SK-N-SH (cell line): ENCODE data around the gene DDX51. TPM values are rescaled to one million over a fixed set of nuclear protein-coding genes. Genes with fewer than 3 reads are reported as not detected.

Experiments
- CTCF ChIA-PET: fragments of 300-600, 350-600 bp; formaldehyde crosslinking; extraction: SDS; loops from one replicate; lab custom pipeline; 2021; lab: Yijun Ruan, JAX
- POLR2A ChIA-PET: fragments of 350-600 bp; sonication (Branson Sonifier 250); formaldehyde crosslinking; extraction: SDS; loops from one replicate; lab custom pipeline; 2020; ENCODE audit warnings: antibody characterized with exemption, inconsistent platforms; lab: Yijun Ruan, JAX
- DNase-seq: peaks from one replicate; pipeline ENCODE4 v3.0.0; 2012
- H2AFZ ChIP-seq: fragments of 200-600 bp; sonication (generic); 2 replicates; pipeline ENCODE4 v1.8.1; 2016; ENCODE audit warnings: antibody characterized with exemption, mild to moderate bottlenecking, low read depth
- H3F3A ChIP-seq: fragments of 200-600 bp; sonication (generic); replicated peaks from 2 replicates; pipeline ENCODE3; 2016; ENCODE audit warnings: antibody characterized with exemption, mild to moderate bottlenecking; ENCODE audit not compliant: insufficient read depth
- H3K27ac ChIP-seq, 2 experiments: fragments of 200-500 bp in 1 of 2; fragments of 200-600 bp in 1 of 2; sonication (Bioruptor generic) in 1 of 2; sonication (generic), shearing (Covaris generic) in 1 of 2; 2 replicates each; pipeline versions ENCODE4 v1.5.1 to v1.6.1; 2014 to 2016; ENCODE audit warnings: low read depth in 2 of 2, inconsistent platforms in 1 of 2, low read length in 1 of 2, mild to moderate bottlenecking in 1 of 2, mixed read lengths in 1 of 2
- H3K27me3 ChIP-seq: fragments of 200-600 bp; sonication (generic), shearing (Covaris generic); 2 replicates; pipeline ENCODE4 v1.6.1; 2016; ENCODE audit warnings: mixed run types; ENCODE audit not compliant: insufficient read depth
- H3K36me3 ChIP-seq, 2 experiments: fragments of 200-500 bp in 1 of 2; fragments of 200-600 bp in 1 of 2; sonication (Bioruptor generic) in 1 of 2; sonication (generic) in 1 of 2; replicated peaks in 1 of 2; 2 replicates each; pipeline versions ENCODE3 to v1.5.1; 2014 to 2016; ENCODE audit warnings: low read length in 1 of 2, mild to moderate bottlenecking in 1 of 2; ENCODE audit not compliant: insufficient read depth in 2 of 2, control insufficient read depth in 1 of 2
- H3K4me1 ChIP-seq, 2 experiments: fragments of 200-500 bp in 1 of 2; fragments of 200-600 bp in 1 of 2; sonication (Bioruptor generic) in 1 of 2; sonication (generic), shearing (Covaris generic) in 1 of 2; 2 replicates each; pipeline versions ENCODE4 v1.5.1 to v1.6.1; 2014 to 2016; ENCODE audit warnings: low read depth in 1 of 2, low read length in 1 of 2, mixed run types in 1 of 2; ENCODE audit not compliant: insufficient read depth in 2 of 2, control insufficient read depth in 1 of 2
- H3K4me2 ChIP-seq: fragments of 200-600 bp; sonication (generic), shearing (Covaris generic); 2 replicates; pipeline ENCODE4 v1.6.1; 2017; ENCODE audit warnings: mixed run types
- H3K4me3 ChIP-seq, 2 experiments: fragments of 200-500 bp in 1 of 2; fragments of 200-600 bp in 1 of 2; sonication (Bioruptor generic) in 1 of 2; sonication (generic), shearing (Covaris generic) in 1 of 2; 2 replicates each; pipeline versions ENCODE4 v1.5.1 to v1.8.1; 2014 to 2016; ENCODE audit warnings: low read depth in 2 of 2, inconsistent platforms in 1 of 2, low read length in 1 of 2, mild to moderate bottlenecking in 1 of 2, mixed read lengths in 1 of 2, moderate library complexity in 1 of 2
- H3K79me2 ChIP-seq: fragments of 200-600 bp; sonication (generic); 2 replicates; pipeline ENCODE4 v1.8.1; 2017; ENCODE audit warnings: mild to moderate bottlenecking; ENCODE audit not compliant: insufficient read depth
- H3K9ac ChIP-seq: fragments of 200-600 bp; sonication (generic); 2 replicates; pipeline ENCODE4 v1.6.1; 2017; ENCODE audit warnings: mixed run types
- H3K9me2 ChIP-seq: fragments of 200-600 bp; sonication (generic); 2 replicates; pipeline ENCODE4 v1.6.1; 2017; ENCODE audit warnings: mixed run types
- H3K9me3 ChIP-seq: fragments of 200-600 bp; sonication (generic); 2 replicates; pipeline ENCODE4 v1.6.1; 2017; ENCODE audit warnings: mixed run types, mild to moderate bottlenecking, moderate library complexity
- H4K20me1 ChIP-seq: fragments of 200-600 bp; sonication (generic); 2 replicates; pipeline ENCODE4 v1.6.1; 2017; ENCODE audit warnings: mild to moderate bottlenecking, mixed run types; ENCODE audit not compliant: insufficient read depth
- FOXM1 ChIP-seq: IDR thresholded peaks from 2 replicates; pipeline ENCODE4 v1.4.0; 2012; ENCODE audit warnings: low read depth, mild to moderate bottlenecking
- GATA2 ChIP-seq: sonication (generic); formaldehyde crosslinking; IDR thresholded peaks from 2 replicates; pipeline ENCODE4 v1.5.0; 2020; ENCODE audit warnings: mild to moderate bottlenecking, missing genetic modification reagents
- MEF2A ChIP-seq: IDR thresholded peaks from 2 replicates; pipeline ENCODE4 v1.4.0; 2012; ENCODE audit warnings: low read depth, borderline replicate concordance
- MXI1 ChIP-seq: IDR thresholded peaks from 2 replicates; pipeline ENCODE4 v1.6.1; 2012; ENCODE audit warnings: mild to moderate bottlenecking, low read depth, low read length, improper control_type of control experiment
- NFIC ChIP-seq: IDR thresholded peaks from 2 replicates; pipeline ENCODE4 v1.4.0; 2012; ENCODE audit warnings: borderline replicate concordance
- NRF1 ChIP-seq: IDR thresholded peaks from 2 replicates; pipeline ENCODE4 v1.6.1; 2012; ENCODE audit warnings: low read depth, mild to moderate bottlenecking, low read length
- POLR2AphosphoS5 ChIP-seq: IDR thresholded peaks from 2 replicates; pipeline ENCODE4 v1.6.1; 2012; ENCODE audit warnings: low read depth, low read length
- RFX5 ChIP-seq: IDR thresholded peaks from 2 replicates; pipeline ENCODE4 v1.6.1; 2012; ENCODE audit warnings: mild to moderate bottlenecking, improper control_type of control experiment, low read length
- SIN3A ChIP-seq: IDR thresholded peaks from 2 replicates; pipeline ENCODE4 v1.6.1; 2012; ENCODE audit warnings: low read depth, mild to moderate bottlenecking, low read length, moderate library complexity, borderline replicate concordance
- TAF1 ChIP-seq: IDR thresholded peaks from 2 replicates; pipeline ENCODE4 v1.6.1; 2012; ENCODE audit warnings: low read depth, mild to moderate bottlenecking, low read length, moderate library complexity, borderline replicate concordance
- TEAD4 ChIP-seq: IDR thresholded peaks from 2 replicates; pipeline ENCODE4 v1.4.0; 2012; ENCODE audit warnings: mild to moderate bottlenecking, borderline replicate concordance; ENCODE audit not compliant: insufficient read depth
- YY1 ChIP-seq: IDR thresholded peaks from 2 replicates; pipeline ENCODE4 v1.4.0; 2012; ENCODE audit warnings: low read depth, mild to moderate bottlenecking
- WGBS: methylation state at CpG from one replicate; pipeline ENCODE4 v1.1.6; 2017; ENCODE audit warnings: low lambda C conversion rate; 5-methylcytosine and 5-hydroxymethylcytosine counted together
- polyA plus RNA-seq, 3 experiments: library from polyadenylated mRNA; depleted of rRNA; stranded (reverse); fragments of >200 nt; gene quantifications; 2 replicates each; pipeline ENCODE4 v1.2.3, GENCODE V29; 2012
- TF ChIP-seq, protein P1 (sequence below): fragments of 200-600 bp; sonication (generic); IDR thresholded peaks from 2 replicates; pipeline ENCODE4 v1.6.1; 2017; ENCODE audit warnings: antibody characterized with exemption, mild to moderate bottlenecking, moderate library complexity
- TF ChIP-seq, protein P2 (sequence below): fragments of 150-350 bp; IDR thresholded peaks from 2 replicates; pipeline ENCODE4 v1.6.1; 2016; ENCODE audit warnings: mild to moderate bottlenecking, low read depth, low read length
- TF ChIP-seq, protein P3 (sequence below): IDR thresholded peaks from 2 replicates; pipeline ENCODE4 v1.4.0; 2012; ENCODE audit warnings: low read depth
- TF ChIP-seq, protein P4 (sequence below): fragments of 150-350 bp; IDR thresholded peaks from 2 replicates; pipeline ENCODE4 v1.6.1; 2017; ENCODE audit warnings: antibody characterized with exemption, low read length, low read depth, borderline replicate concordance
- TF ChIP-seq, protein P5 (sequence below): IDR thresholded peaks from 2 replicates; pipeline ENCODE4 v1.4.0; 2012; ENCODE audit warnings: low read depth, borderline replicate concordance

The DDX51 gene
- polyA plus RNA-seq, 1 of the 3 experiments (the other 2 are of a cell fraction), result 17.3 TPM

DNA sequence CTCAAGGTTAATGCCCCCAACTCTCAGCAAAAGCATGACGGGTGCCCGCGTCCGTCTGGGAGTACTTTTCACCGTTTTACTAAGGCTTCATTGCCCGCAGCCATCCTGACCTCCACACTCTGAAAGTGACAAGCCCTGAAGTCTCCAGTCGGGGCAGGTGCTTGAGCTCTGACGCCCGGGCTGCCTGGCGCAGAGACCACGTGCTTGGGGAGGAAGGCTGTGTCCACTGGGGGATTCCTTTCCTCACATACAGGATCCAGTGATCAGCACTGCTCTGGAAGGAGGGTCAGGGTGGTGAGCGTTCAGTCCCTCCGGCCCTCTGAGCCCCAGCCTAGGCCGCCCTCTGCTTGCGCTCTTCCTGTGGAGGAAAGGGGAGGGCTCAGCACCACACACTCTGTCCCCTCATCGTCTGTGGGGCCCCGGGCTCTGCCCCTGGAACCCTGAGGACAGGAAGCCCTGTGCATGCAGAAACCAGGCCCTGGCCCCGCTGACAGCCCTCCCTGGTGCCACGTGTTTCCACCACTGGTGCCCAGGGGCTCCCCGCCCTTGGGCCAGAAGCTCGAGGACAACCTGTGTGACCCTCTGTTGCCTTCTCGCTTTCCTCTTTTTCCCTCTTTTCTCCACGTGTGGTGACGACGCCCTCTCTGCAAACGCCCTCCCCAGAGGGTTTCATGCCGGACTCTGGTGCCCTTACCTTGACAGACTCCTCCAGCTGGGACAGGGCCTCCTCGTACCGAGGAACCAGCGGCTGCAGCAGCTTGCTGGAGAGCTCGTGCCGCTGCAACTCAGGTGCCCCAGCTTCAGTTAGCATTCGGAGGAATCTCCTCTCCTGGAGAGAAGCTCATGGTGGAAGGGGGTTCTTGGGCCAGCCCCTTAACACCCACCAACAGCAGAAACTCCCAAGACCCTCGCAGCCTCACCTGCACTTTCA, 4.9 kb downstream of the DDX51 start:
- POLR2A ChIA-PET, result no interaction called here

GRCh38 chr12:132137483-132138125, 6.5 kb downstream of the DDX51 start:
- H3K9ac ChIP-seq, result no peak overlapping the region
- peaks cover 0 to 2% of the 10 kb centered on the region in 2 experiments; a peak in 1 of 4 replicates for H3K4me1 ChIP-seq
- H4K20me1 ChIP-seq, result no peaks in the 10 kb centered on the region
- no peaks in the 10 kb centered on the region for H3K9me3 ChIP-seq
- H2AFZ ChIP-seq, result no peak overlapping the region
- WGBS, result 86% methylated on average over 13 of the region's 13 CpGs
- TF ChIP-seq, protein P1, sequence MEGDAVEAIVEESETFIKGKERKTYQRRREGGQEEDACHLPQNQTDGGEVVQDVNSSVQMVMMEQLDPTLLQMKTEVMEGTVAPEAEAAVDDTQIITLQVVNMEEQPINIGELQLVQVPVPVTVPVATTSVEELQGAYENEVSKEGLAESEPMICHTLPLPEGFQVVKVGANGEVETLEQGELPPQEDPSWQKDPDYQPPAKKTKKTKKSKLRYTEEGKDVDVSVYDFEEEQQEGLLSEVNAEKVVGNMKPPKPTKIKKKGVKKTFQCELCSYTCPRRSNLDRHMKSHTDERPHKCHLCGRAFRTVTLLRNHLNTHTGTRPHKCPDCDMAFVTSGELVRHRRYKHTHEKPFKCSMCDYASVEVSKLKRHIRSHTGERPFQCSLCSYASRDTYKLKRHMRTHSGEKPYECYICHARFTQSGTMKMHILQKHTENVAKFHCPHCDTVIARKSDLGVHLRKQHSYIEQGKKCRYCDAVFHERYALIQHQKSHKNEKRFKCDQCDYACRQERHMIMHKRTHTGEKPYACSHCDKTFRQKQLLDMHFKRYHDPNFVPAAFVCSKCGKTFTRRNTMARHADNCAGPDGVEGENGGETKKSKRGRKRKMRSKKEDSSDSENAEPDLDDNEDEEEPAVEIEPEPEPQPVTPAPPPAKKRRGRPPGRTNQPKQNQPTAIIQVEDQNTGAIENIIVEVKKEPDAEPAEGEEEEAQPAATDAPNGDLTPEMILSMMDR, result no peak
- TF ChIP-seq SIN3A (no peak), POLR2AphosphoS5 (no peak), YY1 (no peak), RFX5 (no peak), FOXM1 (no peak), GATA2 (CRISPR knock-in tag) (no peak), TAF1 (no peak), TEAD4 (no peak)
- TF ChIP-seq, protein P2, sequence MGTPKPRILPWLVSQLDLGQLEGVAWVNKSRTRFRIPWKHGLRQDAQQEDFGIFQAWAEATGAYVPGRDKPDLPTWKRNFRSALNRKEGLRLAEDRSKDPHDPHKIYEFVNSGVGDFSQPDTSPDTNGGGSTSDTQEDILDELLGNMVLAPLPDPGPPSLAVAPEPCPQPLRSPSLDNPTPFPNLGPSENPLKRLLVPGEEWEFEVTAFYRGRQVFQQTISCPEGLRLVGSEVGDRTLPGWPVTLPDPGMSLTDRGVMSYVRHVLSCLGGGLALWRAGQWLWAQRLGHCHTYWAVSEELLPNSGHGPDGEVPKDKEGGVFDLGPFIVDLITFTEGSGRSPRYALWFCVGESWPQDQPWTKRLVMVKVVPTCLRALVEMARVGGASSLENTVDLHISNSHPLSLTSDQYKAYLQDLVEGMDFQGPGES, result no peak
- TF ChIP-seq, protein P3, sequence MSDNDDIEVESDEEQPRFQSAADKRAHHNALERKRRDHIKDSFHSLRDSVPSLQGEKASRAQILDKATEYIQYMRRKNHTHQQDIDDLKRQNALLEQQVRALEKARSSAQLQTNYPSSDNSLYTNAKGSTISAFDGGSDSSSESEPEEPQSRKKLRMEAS, result no peak
- TF ChIP-seq, protein P4, sequence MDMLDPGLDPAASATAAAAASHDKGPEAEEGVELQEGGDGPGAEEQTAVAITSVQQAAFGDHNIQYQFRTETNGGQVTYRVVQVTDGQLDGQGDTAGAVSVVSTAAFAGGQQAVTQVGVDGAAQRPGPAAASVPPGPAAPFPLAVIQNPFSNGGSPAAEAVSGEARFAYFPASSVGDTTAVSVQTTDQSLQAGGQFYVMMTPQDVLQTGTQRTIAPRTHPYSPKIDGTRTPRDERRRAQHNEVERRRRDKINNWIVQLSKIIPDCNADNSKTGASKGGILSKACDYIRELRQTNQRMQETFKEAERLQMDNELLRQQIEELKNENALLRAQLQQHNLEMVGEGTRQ, result no peak
- TF ChIP-seq, protein P5, sequence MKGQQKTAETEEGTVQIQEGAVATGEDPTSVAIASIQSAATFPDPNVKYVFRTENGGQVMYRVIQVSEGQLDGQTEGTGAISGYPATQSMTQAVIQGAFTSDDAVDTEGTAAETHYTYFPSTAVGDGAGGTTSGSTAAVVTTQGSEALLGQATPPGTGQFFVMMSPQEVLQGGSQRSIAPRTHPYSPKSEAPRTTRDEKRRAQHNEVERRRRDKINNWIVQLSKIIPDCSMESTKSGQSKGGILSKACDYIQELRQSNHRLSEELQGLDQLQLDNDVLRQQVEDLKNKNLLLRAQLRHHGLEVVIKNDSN, result no peak
- H3K9me2 ChIP-seq, result no peaks in the 10 kb centered on the region
- CTCF ChIA-PET, result interaction anchor here (0.6 to 1.0 kb wide), 3 partner anchors 14 to 81 kb away, joined by 3 read pairs; no protein-coding TSS in a partner anchor
- no peak for DNase-seq
- no peak overlapping the region for H3K27ac ChIP-seq
- no peaks in the 10 kb centered on the region for H3K27me3 ChIP-seq
- H3K4me2 ChIP-seq, result no peak overlapping the region
- no peaks in the 10 kb centered on the region for H3F3A ChIP-seq
- peaks cover 7 to 40% of the 10 kb centered on the region in 2 experiments for H3K36me3 ChIP-seq
- POLR2A ChIA-PET, result no interaction called here
- no peak overlapping the region for H3K4me3 ChIP-seq
- H3K79me2 ChIP-seq, result peaks cover 7% of the 10 kb centered on the region; the same call in 1 of the 2 replicates

More for the DNA sequence above, 4.9 kb downstream of the DDX51 start:
- no peaks in the 10 kb centered on the region for H3K9me3 ChIP-seq
- no peak overlapping the region for H3K27ac ChIP-seq
- no peak overlapping the region for H3K4me3 ChIP-seq
- CTCF ChIA-PET, result interaction anchor here (0.7 to 2.3 kb wide), 4 partner anchors 15 to 80 kb away, joined by 3 to 10 read pairs (median 3); no protein-coding TSS in a partner anchor
- TF ChIP-seq MEF2A (no peak), NRF1 (no peak), MXI1 (no peak), TAF1 (no peak), NFIC (no peak)
- WGBS, result 96% methylated on average over 22 of the region's 34 CpGs
- H3K4me2 ChIP-seq, result no peak overlapping the region
- H2AFZ ChIP-seq, result no peak overlapping the region
- no peak for DNase-seq
- no peaks in the 10 kb centered on the region for H3K27me3 ChIP-seq
- no peaks in the 10 kb centered on the region for H3F3A ChIP-seq
- no peaks in the 10 kb centered on the region for H3K9me2 ChIP-seq
- H3K36me3 ChIP-seq, result peaks cover 7 to 40% of the 10 kb centered on the region in 2 experiments
- peaks cover 18% of the 10 kb centered on the region; the same call in 1 of the 2 replicates for H3K79me2 ChIP-seq
- H4K20me1 ChIP-seq, result no peaks in the 10 kb centered on the region
- peaks cover 0 to 10% of the 10 kb centered on the region in 2 experiments; a peak in 1 of 4 replicates for H3K4me1 ChIP-seq
- H3K9ac ChIP-seq, result no peak overlapping the region
